CD4-positive, alpha-beta memory T cell (primary cell): ENCODE measurements around the gene NYAP2. TPM values are rescaled to one million over a fixed set of nuclear protein-coding genes. Genes with fewer than 3 reads are reported as not detected.

Experiments used
- CTCF ChIA-PET: fragments of 350-600 bp; sonication (Branson Sonifier 250); formaldehyde crosslinking; loops from one replicate; lab custom pipeline; 2021; ENCODE audit warnings: inconsistent platforms; ENCODE audit not compliant: partially characterized antibody; lab: Charles Lee
- POLR2A ChIA-PET: fragments of 350-600 bp; sonication (Branson Sonifier 250); formaldehyde crosslinking; loops from one replicate; lab custom pipeline; 2021; ENCODE audit not compliant: partially characterized antibody; lab: Charles Lee
- DNase-seq, 5 donors: peaks; one replicate each; pipeline versions ENCODE4 v3.0.0 to v3.0.0-alpha.2; 2020 to 2022; ENCODE audit warnings: mixed read lengths in 1 of 5
- H3K27ac ChIP-seq: one replicate; pipeline ENCODE4 v1.7.0; 2013; ENCODE audit warnings: low read depth, low read length
- H3K27me3 ChIP-seq: 2 replicates; pipeline ENCODE4 v1.7.0; 2013; ENCODE audit warnings: mild to moderate bottlenecking, low read length, moderate library complexity; ENCODE audit not compliant: insufficient read depth
- H3K36me3 ChIP-seq: 2 replicates; pipeline ENCODE4 v1.7.0; 2013; ENCODE audit warnings: mild to moderate bottlenecking, low read length, moderate library complexity; ENCODE audit not compliant: insufficient read depth
- H3K4me1 ChIP-seq: 2 replicates; pipeline ENCODE4 v1.7.0; 2013; ENCODE audit warnings: mild to moderate bottlenecking, low read length, moderate library complexity; ENCODE audit not compliant: insufficient read depth
- H3K4me3 ChIP-seq, 2 donors: one replicate each; pipeline ENCODE4 v1.7.0; 2013; ENCODE audit warnings: low read length in 2 of 2, mild to moderate bottlenecking in 1 of 2
- H3K9me3 ChIP-seq, 2 donors: one replicate each; pipeline ENCODE4 v1.7.0; 2013; ENCODE audit warnings: low read length in 2 of 2, control low read depth in 1 of 2; ENCODE audit not compliant: control insufficient read depth in 1 of 2
- H3K27ac Mint-ChIP-seq, 7 donors: one replicate each; pipeline ENCODE4 v1.8.0; 2020 to 2021; ENCODE audit warnings: mixed read lengths in 7 of 7, mild to moderate bottlenecking in 6 of 7, inconsistent platforms in 3 of 7, moderate library complexity in 3 of 7
- H3K27me3 Mint-ChIP-seq, 2 donors: one replicate each; pipeline ENCODE4 v1.8.0; 2020 to 2021; ENCODE audit warnings: mixed read lengths in 2 of 2
- H3K36me3 Mint-ChIP-seq, 2 donors: one replicate each; pipeline ENCODE4 v1.8.0; 2020 to 2021; ENCODE audit warnings: mixed read lengths in 2 of 2, inconsistent platforms in 1 of 2, mild to moderate bottlenecking in 1 of 2
- H3K4me1 Mint-ChIP-seq, 4 donors: one replicate each; pipeline ENCODE4 v1.8.0; 2020 to 2021; ENCODE audit warnings: mixed read lengths in 4 of 4, mild to moderate bottlenecking in 1 of 4
- H3K4me3 Mint-ChIP-seq, 8 donors: one replicate each; pipeline ENCODE4 v1.8.0; 2020 to 2021; ENCODE audit warnings: mixed read lengths in 8 of 8, mild to moderate bottlenecking in 7 of 8, moderate library complexity in 6 of 8, inconsistent platforms in 3 of 8
- H3K9me3 Mint-ChIP-seq, 8 donors: one replicate each; pipeline ENCODE4 v1.8.0; 2020 to 2021; ENCODE audit warnings: mixed read lengths in 8 of 8, mild to moderate bottlenecking in 5 of 8, inconsistent platforms in 3 of 8, moderate library complexity in 1 of 8
- intact Hi-C: fragments of 100-400 bp; cut with micrococcal nuclease; formaldehyde crosslinking; loops from one replicate; pipeline ENCODE4 v1.15.1; 2023
- polyA plus RNA-seq, 2 donors: library from polyadenylated mRNA; unstranded; fragments of 300-500 nt; fragmentation: Illumina TruSeq; gene quantifications; one replicate each; pipeline ENCODE4 v1.2.3, GENCODE V29; 2021
- total RNA-seq, 2 experiments: library from RNA; stranded (reverse); gene quantifications; one replicate each; pipeline ENCODE4 v1.2.3, GENCODE V29; 2021

The NYAP2 gene
- total and polyA plus RNA-seq, 4 experiments from 2014 or later: 0.06 TPM; not detected in 3

- DNase-seq: no peak
- Mint-ChIP-seq H3K4me3 (no peak overlapping the region), H3K36me3 (no peaks in the 10 kb centered on the region), H3K4me1 (peaks cover 3 to 11% (median 7%) of the 10 kb centered on the region in 4 donors), H3K9me3 (no peaks in the 10 kb centered on the region), H3K27me3 (peaks cover 3 to 12% of the 10 kb centered on the region in 2 donors), H3K27ac (no peak overlapping the region)
- no peak overlapping the region for H3K4me3 ChIP-seq
- H3K27me3 ChIP-seq: no peaks in the 10 kb centered on the region
- H3K36me3 ChIP-seq: no peaks in the 10 kb centered on the region
- intact Hi-C loops: no loop called here
- no peaks in the 10 kb centered on the region for H3K9me3 ChIP-seq
- POLR2A ChIA-PET: no interaction called here
- H3K27ac ChIP-seq: no peak overlapping the region
- H3K4me1 ChIP-seq: no peaks in the 10 kb centered on the region
- CTCF ChIA-PET: no interaction called here
Observed at GRCh38 chr2:225632351-225632750, 232.8 kb downstream of the NYAP2 start.

GRCh38 chr2:225636558-225636957 is 237.0 kb downstream of the NYAP2 start:
- Mint-ChIP-seq H3K9me3 (no peaks in the 10 kb centered on the region), H3K4me1 (peaks cover 0 to 1% (median 0%) of the 10 kb centered on the region in 4 donors), H3K27me3 (peaks cover 2 to 12% of the 10 kb centered on the region in 2 donors), H3K27ac (no peak overlapping the region), H3K36me3 (no peaks in the 10 kb centered on the region), H3K4me3 (no peak overlapping the region)
- no peaks in the 10 kb centered on the region for H3K36me3 ChIP-seq
- no peak overlapping the region for H3K4me3 ChIP-seq
- ChIA-PET CTCF (no interaction called here), POLR2A (no interaction called here)
- H3K27me3 ChIP-seq: no peaks in the 10 kb centered on the region
- no peaks in the 10 kb centered on the region for H3K4me1 ChIP-seq
- no peak overlapping the region for H3K27ac ChIP-seq
- intact Hi-C loops: no loop called here
- DNase-seq: no peak
- no peaks in the 10 kb centered on the region for H3K9me3 ChIP-seq

- Histone ChIP-seq H3K4me1 (no peaks in the 10 kb centered on the region), H3K27me3 (no peaks in the 10 kb centered on the region), H3K9me3 (no peaks in the 10 kb centered on the region), H3K36me3 (no peaks in the 10 kb centered on the region), H3K27ac (no peak overlapping the region), H3K4me3 (no peak overlapping the region)
- ChIA-PET POLR2A (no interaction called here), CTCF (no interaction called here)
- Mint-ChIP-seq H3K36me3 (no peaks in the 10 kb centered on the region), H3K27ac (no peak overlapping the region), H3K4me3 (no peak overlapping the region), H3K9me3 (no peaks in the 10 kb centered on the region), H3K4me1 (peaks cover 0 to 1% (median 0%) of the 10 kb centered on the region in 4 donors), H3K27me3 (peaks cover 4 to 10% of the 10 kb centered on the region in 2 donors)
- intact Hi-C loops: no loop called here
- no peak for DNase-seq
Observed at GRCh38 chr2:225637259-225637658, 237.7 kb downstream of the NYAP2 start.

- H3K27me3 ChIP-seq: no peaks in the 10 kb centered on the region
- Mint-ChIP-seq H3K27me3 (peaks cover 4 to 6% of the 10 kb centered on the region in 2 donors), H3K27ac (no peak overlapping the region), H3K36me3 (no peaks in the 10 kb centered on the region), H3K4me1 (peaks cover 0 to 1% (median 0%) of the 10 kb centered on the region in 4 donors), H3K9me3 (peaks cover 0 to 5% (median 2%) of the 10 kb centered on the region in 8 donors), H3K4me3 (no peak overlapping the region)
- ChIA-PET POLR2A (no interaction called here), CTCF (no interaction called here)
- no peak overlapping the region for H3K4me3 ChIP-seq
- no peaks in the 10 kb centered on the region for H3K4me1 ChIP-seq
- no peaks in the 10 kb centered on the region for H3K36me3 ChIP-seq
- no peaks in the 10 kb centered on the region for H3K9me3 ChIP-seq
- no peak for DNase-seq
- H3K27ac ChIP-seq: no peak overlapping the region
- intact Hi-C loops: no loop called here
Observed at GRCh38 chr2:225640550-225640949, 241.0 kb downstream of the NYAP2 start.

GRCh38 chr2:225649274-225649673 is 249.8 kb downstream of the NYAP2 start:
- DNase-seq: no peak
- Histone ChIP-seq H3K4me3 (no peak overlapping the region), H3K4me1 (no peaks in the 10 kb centered on the region), H3K9me3 (no peaks in the 10 kb centered on the region), H3K27me3 (no peaks in the 10 kb centered on the region), H3K27ac (no peak overlapping the region), H3K36me3 (no peaks in the 10 kb centered on the region)
- intact Hi-C loops: no loop called here
- ChIA-PET POLR2A (no interaction called here), CTCF (interaction anchor here (1.1 to 1.4 kb wide), 2 partner anchors 12 to 16 kb away, joined by 3 to 5 read pairs; no protein-coding TSS in a partner anchor)
- peaks cover 0 to 5% (median 2%) of the 10 kb centered on the region in 8 donors for H3K9me3 Mint-ChIP-seq
- H3K36me3 Mint-ChIP-seq: no peaks in the 10 kb centered on the region
- H3K4me3 Mint-ChIP-seq: no peak overlapping the region
- peaks cover 2 to 12% of the 10 kb centered on the region in 2 donors for H3K27me3 Mint-ChIP-seq
- no peak overlapping the region for H3K27ac Mint-ChIP-seq
- H3K4me1 Mint-ChIP-seq: no peaks in the 10 kb centered on the region

- Mint-ChIP-seq H3K4me1 (no peaks in the 10 kb centered on the region), H3K4me3 (no peak overlapping the region), H3K27ac (no peak overlapping the region), H3K27me3 (peaks cover 2 to 12% of the 10 kb centered on the region in 2 donors), H3K36me3 (no peaks in the 10 kb centered on the region), H3K9me3 (peaks cover 0 to 5% (median 2%) of the 10 kb centered on the region in 8 donors)
- Histone ChIP-seq H3K27ac (no peak overlapping the region), H3K4me3 (no peak overlapping the region), H3K4me1 (no peaks in the 10 kb centered on the region), H3K36me3 (no peaks in the 10 kb centered on the region), H3K27me3 (no peaks in the 10 kb centered on the region), H3K9me3 (no peaks in the 10 kb centered on the region)
- intact Hi-C loops: no loop called here
- POLR2A ChIA-PET: no interaction called here
- CTCF ChIA-PET: interaction anchor here (0.9 to 1.3 kb wide), 2 partner anchors 11 to 15 kb away, joined by 3 to 4 read pairs; no protein-coding TSS in a partner anchor
- DNase-seq: no peak
Observed at GRCh38 chr2:225650041-225650440, 250.5 kb downstream of the NYAP2 start.

- no peaks in the 10 kb centered on the region for H3K9me3 ChIP-seq
- peak; percentile 51 to 63 (median 61) for DNase-seq
- H3K27me3 ChIP-seq: no peaks in the 10 kb centered on the region
- H3K4me1 Mint-ChIP-seq: peaks cover 0 to 2% (median under 1%) of the 10 kb centered on the region in 4 donors
- no peak overlapping the region for H3K27ac ChIP-seq
- CTCF ChIA-PET: interaction anchor here (0.7 to 4.2 kb wide), 22 partner anchors 8 to 1302 kb away, joined by 3 to 32 read pairs (median 4); no protein-coding TSS in a partner anchor
- no peak overlapping the region for H3K27ac Mint-ChIP-seq
- intact Hi-C loops: loop anchor here (1.0 kb wide), 1 partner anchor 658 kb away; no protein-coding TSS in a partner anchor
- no peak overlapping the region for H3K4me3 ChIP-seq
- H3K4me3 Mint-ChIP-seq: no peak overlapping the region
- no peaks in the 10 kb centered on the region for H3K36me3 ChIP-seq
- no peaks in the 10 kb centered on the region for H3K36me3 Mint-ChIP-seq
- no peaks in the 10 kb centered on the region for H3K4me1 ChIP-seq
- H3K9me3 Mint-ChIP-seq: no peaks in the 10 kb centered on the region
- POLR2A ChIA-PET: no interaction called here
- peaks cover 10 to 15% of the 10 kb centered on the region in 2 donors for H3K27me3 Mint-ChIP-seq
Observed at GRCh38 chr2:225660262-225661131, 261.0 kb downstream of the NYAP2 start.
